Measurements from ENCODE around the gene SMPD4. TPM values are rescaled to one million over a fixed set of nuclear protein-coding genes. Genes with fewer than 3 reads are reported as not detected.
"Not testable (repeated sequence)": the region's sequence is repeated elsewhere in the genome, so short reads cannot be mapped to it uniquely, and the experiment has no call there.

The SMPD4 gene
- total and polyA plus RNA-seq, 7 donors, result 15.7 to 29.8 (median 24.8) TPM

GRCh38 chr2:130181880-130182682 is 679 bp upstream of the SMPD4 start, which contains the start of gene MZT2B:
TSS of gene MZT2B (plus strand) at chr2:130182262. CDS start at chr2:130182283, 21 bp downstream.
- DNase-seq (peak; percentile 91 to 94), ATAC-seq (peak; percentile 93 to 94 (median 94))
- TF ChIP-seq CTCF (IDR thresholded peaks at IDR 0.05), result peak; percentile 81
- not testable (repeated sequence) for H3K9me3 ChIP-seq; H3K27me3 ChIP-seq (ENCODE audit: insufficient read depth in 3 of 3, low read length in 2 of 3); H3K4me1 ChIP-seq
- intact Hi-C loops (cut with DNase I), result loop anchor here (5.0 kb wide), 1 partner anchor 160 kb away; the partner anchor contains the start of gene IMP4 (in 2 of the 2)
- H3K4me3 ChIP-seq, result peak within 1 kb of the TSS; percentile 90
- WGBS, 3 donors, result 0 to 1% (median 1%) methylated on average over 39 to 83 of the region's 86 CpGs
- peak within 1 kb of the TSS; percentile 93 for H3K27ac ChIP-seq
- peaks cover 0 to 12% of the 10 kb centered on the region in 2 donors for H3K36me3 ChIP-seq (ENCODE audit: insufficient read depth in 1 of 2, low read depth in 1 of 2)

- not testable (repeated sequence) for H3K9me3 ChIP-seq; ATAC-seq; H3K27me3 ChIP-seq (ENCODE audit: insufficient read depth in 3 of 3, low read length in 2 of 3); H3K4me1 ChIP-seq; DNase-seq
- Histone ChIP-seq H3K36me3 (ENCODE audit: insufficient read depth in 1 of 2, low read depth in 1 of 2) (peaks cover 0 to 20% of the 10 kb centered on the region in 2 donors), H3K4me3 (peak overlapping the region; percentile 90), H3K27ac (peak overlapping the region; percentile 93)
- intact Hi-C loops (cut with DNase I), result loop anchor here (5.0 kb wide), 1 partner anchor 162 kb away; the partner anchor contains the start of gene IMP4 (in 2 of the 2)
- WGBS, 3 donors, result 22 to 24% (median 23%) methylated on average over 38 of the region's 38 CpGs
Measured at GRCh38 chr2:130180404-130181324, 738 bp downstream of the SMPD4 start.

GRCh38 chr2:130174866-130175265 is 6.5 kb downstream of the SMPD4 start:
- H3K4me1 ChIP-seq; intact Hi-C loops (cut with DNase I); H3K9me3 ChIP-seq; H3K27ac ChIP-seq; H3K27me3 ChIP-seq (ENCODE audit: insufficient read depth in 3 of 3, low read length in 2 of 3); H3K4me3 ChIP-seq: not testable (repeated sequence)
- DNase-seq (peak in 1 of 2 donors; percentile 47), ATAC-seq (peak; percentile 36 to 93 (median 72))
- peaks cover 7 to 64% of the 10 kb centered on the region in 2 donors for H3K36me3 ChIP-seq (ENCODE audit: insufficient read depth in 1 of 2, low read depth in 1 of 2)
- WGBS, 3 donors, result 64 to 81% (median 73%) methylated on average over 5 of the region's 5 CpGs

- H3K27me3 ChIP-seq (ENCODE audit: insufficient read depth in 3 of 3, low read length in 2 of 3), result no peaks in the 10 kb centered on the region
- no peaks in the 10 kb centered on the region for H3K4me1 ChIP-seq
- peaks cover 15 to 99% of the 10 kb centered on the region in 2 donors for H3K36me3 ChIP-seq (ENCODE audit: insufficient read depth in 1 of 2, low read depth in 1 of 2)
- TF ChIP-seq CTCF (IDR thresholded peaks at IDR 0.05), result no peak
- DNase-seq, result no peak
- WGBS, 3 donors, result 89 to 95% (median 92%) methylated on average over 7 of the region's 7 CpGs
- H3K9me3 ChIP-seq, result no peaks in the 10 kb centered on the region
- no peak for ATAC-seq
- intact Hi-C loops (cut with DNase I), result no loop called here
- H3K4me3 ChIP-seq, result no peak overlapping the region
- H3K27ac ChIP-seq, result no peak overlapping the region
Measured at GRCh38 chr2:130169896-130170295, 11.5 kb downstream of the SMPD4 start.

- H3K9me3 ChIP-seq; DNase-seq; H3K4me3 ChIP-seq; ATAC-seq; H3K27me3 ChIP-seq (ENCODE audit: insufficient read depth in 3 of 3, low read length in 2 of 3); H3K27ac ChIP-seq; H3K4me1 ChIP-seq; intact Hi-C loops (cut with DNase I): not testable (repeated sequence)
- 95 to 100% (median 96%) methylated on average over 3 of the region's 3 CpGs for WGBS, 3 donors
- peaks cover 11 to 98% of the 10 kb centered on the region in 2 donors for H3K36me3 ChIP-seq (ENCODE audit: insufficient read depth in 1 of 2, low read depth in 1 of 2)
Measured at GRCh38 chr2:130169163-130169562, 12.2 kb downstream of the SMPD4 start.

GRCh38 chr2:130166611-130167010 is 14.8 kb downstream of the SMPD4 start:
- WGBS, 3 donors, result 67 to 74% (median 70%) methylated on average over 3 of the region's 3 CpGs
- H3K27ac ChIP-seq; intact Hi-C loops (cut with DNase I); H3K4me1 ChIP-seq; H3K9me3 ChIP-seq; H3K4me3 ChIP-seq; H3K27me3 ChIP-seq (ENCODE audit: insufficient read depth in 3 of 3, low read length in 2 of 3); ATAC-seq; DNase-seq: not testable (repeated sequence)
- peaks cover 8 to 89% of the 10 kb centered on the region in 2 donors for H3K36me3 ChIP-seq (ENCODE audit: insufficient read depth in 1 of 2, low read depth in 1 of 2)
